IPS-20b (cell line): ENCODE measurements around the gene WFIKKN2.
A peak's percentile ranks its signal among the peaks of the same experiment; 100 is the strongest.
"Not testable (repeated sequence)": the region's sequence is repeated elsewhere in the genome, so short reads cannot be mapped to it uniquely, and the experiment has no call there.

Experiments
- H3K27ac ChIP-seq: one replicate; pipeline ENCODE4 v1.5.1; 2013; ENCODE audit warnings: low read length
- H3K27me3 ChIP-seq: 2 replicates; pipeline ENCODE4 v1.6.1; 2013; ENCODE audit warnings: mild to moderate bottlenecking, low read length, inconsistent platforms; ENCODE audit not compliant: insufficient read depth
- H3K36me3 ChIP-seq: 2 replicates; pipeline ENCODE4 v1.6.1; 2013; ENCODE audit warnings: low read depth, mild to moderate bottlenecking, inconsistent platforms, low read length, moderate library complexity; ENCODE audit not compliant: insufficient read depth
- H3K4me1 ChIP-seq: 2 replicates; pipeline ENCODE4 v1.6.1; 2013; ENCODE audit warnings: mild to moderate bottlenecking, control low read depth, inconsistent platforms, low read length, moderate library complexity; ENCODE audit not compliant: insufficient read depth
- H3K4me3 ChIP-seq: 2 replicates; pipeline ENCODE4 v1.5.1; 2013; ENCODE audit warnings: mild to moderate bottlenecking, low read length, inconsistent platforms
- H3K9ac ChIP-seq: 2 replicates; pipeline ENCODE4 v1.6.1; 2013; ENCODE audit warnings: low read depth, mild to moderate bottlenecking, inconsistent platforms, low read length, moderate library complexity
- H3K9me3 ChIP-seq: 2 replicates; pipeline ENCODE4 v1.6.1; 2013; ENCODE audit warnings: mild to moderate bottlenecking, low read depth, low read length, inconsistent platforms; ENCODE audit not compliant: insufficient read depth

WFIKKN2 gene

DNA sequence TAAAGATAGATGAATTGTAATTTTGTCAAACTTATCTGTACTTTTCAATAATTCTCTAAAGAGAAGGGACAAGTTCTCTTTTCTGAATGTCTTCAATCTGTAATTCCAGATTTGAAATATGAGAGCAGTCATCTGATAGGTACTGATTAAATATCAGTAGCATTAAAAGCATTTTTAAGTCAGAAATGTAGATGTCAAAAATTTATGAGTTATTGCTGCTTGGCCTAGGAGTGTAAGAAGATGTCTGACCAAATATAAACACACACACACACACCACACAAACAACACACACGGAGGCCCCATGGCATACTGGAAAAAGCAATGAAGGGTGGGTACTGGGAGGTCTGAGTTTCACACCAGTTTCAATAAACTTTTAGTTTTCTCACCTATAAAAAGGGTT is 33.2 kb downstream of the WFIKKN2 start:
- H3K4me3 ChIP-seq, result peak overlapping the region; percentile 96
- no peak overlapping the region for H3K27ac ChIP-seq
- no peaks in the 10 kb centered on the region for H3K27me3 ChIP-seq
- no peaks in the 10 kb centered on the region for H3K9me3 ChIP-seq
- H3K36me3 ChIP-seq, result peaks cover 2% of the 10 kb centered on the region; the same call in 1 of the 2 replicates
- peaks cover 11% of the 10 kb centered on the region; the same call in 1 of the 2 replicates for H3K4me1 ChIP-seq
- H3K9ac ChIP-seq, result peak overlapping the region; percentile 90; the same call in 1 of the 2 replicates

DNA sequence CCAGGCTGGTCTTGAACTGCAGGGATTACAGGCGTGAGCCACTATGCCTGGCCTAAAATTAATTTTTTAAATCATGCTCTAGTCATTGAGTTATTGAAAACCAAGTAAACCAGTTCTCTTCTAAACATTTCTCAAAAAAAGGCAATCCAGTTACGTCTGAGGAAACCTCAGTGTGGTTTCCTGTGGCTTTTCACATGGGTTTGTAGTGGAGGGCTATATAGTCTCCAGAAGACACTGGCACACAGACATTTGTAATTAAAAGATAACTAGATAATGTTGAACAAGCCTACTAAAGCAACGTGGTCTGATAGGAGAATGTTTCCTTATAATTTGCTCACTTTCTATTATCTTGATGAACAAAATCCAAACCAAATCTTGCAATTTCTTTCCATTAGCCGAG is 36.0 kb downstream of the WFIKKN2 start:
- H3K27me3 ChIP-seq, result no peaks in the 10 kb centered on the region
- no peak overlapping the region for H3K9ac ChIP-seq
- no peak overlapping the region for H3K4me3 ChIP-seq
- H3K27ac ChIP-seq, result no peak overlapping the region
- H3K9me3 ChIP-seq, result no peaks in the 10 kb centered on the region
- H3K4me1 ChIP-seq, result peaks cover 5% of the 10 kb centered on the region; the same call in 1 of the 2 replicates
- no peaks in the 10 kb centered on the region for H3K36me3 ChIP-seq

DNA sequence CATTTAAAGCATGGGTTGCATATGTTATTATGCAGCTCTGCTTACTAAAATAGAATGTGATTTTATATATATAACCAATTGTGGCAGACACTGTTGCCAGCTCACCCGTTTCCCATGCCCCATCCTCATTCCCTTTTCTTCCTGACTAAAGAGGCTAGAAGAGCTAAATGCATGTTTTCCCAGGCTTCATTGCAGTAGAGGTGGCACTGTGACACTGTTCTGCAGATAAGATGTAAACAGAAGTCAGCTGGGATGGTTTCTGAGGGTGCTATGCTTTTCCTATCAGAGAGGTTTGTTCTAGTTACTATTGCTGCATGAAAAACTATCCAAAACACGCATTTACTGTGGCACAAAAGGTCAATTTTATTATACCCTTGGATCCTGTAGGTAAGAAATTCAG is 36.5 kb downstream of the WFIKKN2 start:
- H3K4me3 ChIP-seq, result no peak overlapping the region
- peaks cover 5% of the 10 kb centered on the region; the same call in 1 of the 2 replicates for H3K4me1 ChIP-seq
- H3K36me3 ChIP-seq, result no peaks in the 10 kb centered on the region
- H3K9me3 ChIP-seq, result no peaks in the 10 kb centered on the region
- H3K27ac ChIP-seq, result no peak overlapping the region
- no peaks in the 10 kb centered on the region for H3K27me3 ChIP-seq
- no peak overlapping the region for H3K9ac ChIP-seq

DNA sequence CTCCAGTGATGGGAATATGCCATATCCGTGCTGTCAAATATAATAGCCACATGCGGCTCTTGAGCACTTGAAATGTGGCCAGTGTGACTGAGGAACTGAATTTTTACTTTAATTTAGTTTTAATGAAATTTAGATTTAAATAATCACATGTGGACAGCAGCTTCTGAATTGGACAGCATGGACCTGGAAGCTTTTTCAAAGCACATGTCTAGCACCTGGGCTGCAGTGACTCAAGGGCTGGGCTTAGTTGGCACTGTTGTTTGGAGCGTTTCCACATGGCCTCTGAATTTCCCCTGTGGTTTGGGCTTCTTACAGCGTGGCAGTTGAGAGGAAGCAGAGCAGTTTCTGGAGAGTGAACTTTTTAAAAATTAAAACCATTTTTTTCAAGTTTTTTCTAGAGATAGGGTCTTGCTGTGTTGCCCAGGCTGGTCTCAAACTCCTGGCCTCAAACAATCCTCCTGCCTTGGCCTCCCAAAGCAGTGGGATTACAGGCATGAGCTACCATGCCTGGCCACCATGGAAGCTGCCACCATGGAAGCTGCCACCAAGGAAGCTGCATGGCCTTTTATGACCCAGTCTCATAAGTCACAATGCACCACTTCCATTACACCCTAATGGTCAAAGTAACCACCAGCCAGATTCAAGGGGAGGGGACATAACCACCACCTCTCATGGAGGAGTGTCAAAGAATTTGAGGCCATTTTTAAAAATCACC is 37.5 kb downstream of the WFIKKN2 start:
- Histone ChIP-seq H3K27me3 (no peaks in the 10 kb centered on the region), H3K36me3 (no peaks in the 10 kb centered on the region), H3K9me3 (no peaks in the 10 kb centered on the region), H3K4me3 (no peak overlapping the region), H3K4me1 (peaks cover 5% of the 10 kb centered on the region; the same call in 1 of the 2 replicates), H3K9ac (no peak overlapping the region), H3K27ac (no peak overlapping the region)

DNA sequence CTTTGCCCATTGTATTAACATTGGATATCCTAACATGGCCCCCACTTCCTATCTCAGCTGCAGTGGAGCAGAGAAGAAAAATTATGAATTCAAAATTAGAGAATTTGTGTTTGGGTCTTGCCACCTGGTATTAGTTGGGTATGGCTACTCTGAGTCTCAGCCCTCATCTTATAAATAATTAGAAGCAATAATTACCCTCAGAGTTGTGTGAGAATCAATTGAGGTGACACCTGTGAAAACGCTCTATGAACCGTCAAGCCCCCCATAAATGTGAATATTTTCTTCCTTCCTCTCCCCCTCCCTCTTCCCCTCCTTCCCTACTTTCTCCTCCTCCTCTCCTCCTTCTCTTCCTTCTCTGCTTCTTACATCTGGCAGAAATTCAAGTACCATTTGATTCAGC is 39.7 kb downstream of the WFIKKN2 start:
- no peak overlapping the region for H3K27ac ChIP-seq
- no peak overlapping the region for H3K4me3 ChIP-seq
- no peaks in the 10 kb centered on the region for H3K36me3 ChIP-seq
- H3K9me3 ChIP-seq, result peaks cover 2% of the 10 kb centered on the region; the same call in 1 of the 2 replicates
- H3K4me1 ChIP-seq, result no peaks in the 10 kb centered on the region
- H3K27me3 ChIP-seq, result no peaks in the 10 kb centered on the region
- H3K9ac ChIP-seq, result no peak overlapping the region

DNA sequence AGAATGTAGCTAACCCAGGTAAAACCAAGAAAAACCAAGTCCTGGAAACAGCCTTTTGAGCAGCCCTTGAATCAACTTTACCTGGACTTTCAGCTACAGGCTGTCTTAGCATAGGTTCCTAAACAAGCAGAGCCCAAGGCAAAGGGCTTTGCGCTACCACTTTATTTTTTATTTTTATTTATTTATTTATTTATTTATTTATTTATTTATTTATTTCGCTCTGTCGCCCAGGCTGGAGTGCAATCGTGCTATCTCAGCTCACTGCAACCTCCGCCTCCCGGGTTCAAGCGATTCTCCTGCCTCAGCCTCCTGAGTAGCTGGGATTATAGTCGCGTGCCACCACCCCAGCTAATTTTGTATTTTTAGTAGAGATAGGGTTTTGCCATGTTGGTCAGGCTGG is 41.7 kb downstream of the WFIKKN2 start:
- not testable (repeated sequence) for H3K27me3 ChIP-seq, H3K4me3 ChIP-seq, H3K27ac ChIP-seq, H3K36me3 ChIP-seq, H3K9ac ChIP-seq, H3K4me1 ChIP-seq, H3K9me3 ChIP-seq

DNA sequence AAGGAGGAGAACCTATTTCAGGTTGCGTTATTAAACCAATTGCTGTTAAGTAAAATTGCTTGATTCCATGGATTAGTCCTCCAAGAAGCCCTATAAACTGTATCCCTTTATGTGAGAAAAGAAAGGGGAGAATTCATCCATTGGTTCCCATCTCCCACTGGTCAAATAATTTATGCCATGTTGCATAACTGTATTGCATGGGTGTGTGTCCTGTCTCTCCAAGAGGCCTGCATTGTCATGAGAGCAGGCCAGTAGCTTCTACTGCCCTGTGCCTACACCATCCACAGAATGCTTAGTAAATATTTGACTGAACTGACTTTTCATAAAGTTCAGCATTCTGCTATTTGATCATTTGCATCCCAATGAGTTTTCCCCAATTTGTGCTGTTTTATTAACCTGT is 42.5 kb downstream of the WFIKKN2 start:
- H3K27me3 ChIP-seq, result no peaks in the 10 kb centered on the region
- no peak overlapping the region for H3K27ac ChIP-seq
- no peaks in the 10 kb centered on the region for H3K4me1 ChIP-seq
- no peaks in the 10 kb centered on the region for H3K36me3 ChIP-seq
- H3K9me3 ChIP-seq, result peaks cover 4% of the 10 kb centered on the region; the same call in 1 of the 2 replicates
- H3K4me3 ChIP-seq, result no peak overlapping the region
- H3K9ac ChIP-seq, result no peak overlapping the region

DNA sequence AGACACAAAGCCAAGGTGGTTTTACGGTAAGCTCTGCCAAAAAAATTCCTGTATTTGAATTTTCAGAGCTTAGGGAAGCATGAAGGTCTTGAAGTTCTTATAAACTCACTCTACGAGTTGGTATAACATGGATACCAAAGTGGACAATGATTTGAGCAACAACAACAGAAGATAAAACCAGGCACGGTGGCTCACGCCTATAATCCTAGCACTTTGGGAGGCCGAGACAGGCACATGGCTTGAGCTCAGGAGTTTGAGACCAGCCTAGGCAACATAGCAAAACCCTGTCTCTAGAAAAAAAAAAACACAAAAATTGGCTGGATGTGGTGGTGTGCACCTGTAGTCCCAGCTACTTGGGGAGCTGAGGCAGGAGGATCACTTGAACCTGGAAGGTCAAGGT is 43.7 kb downstream of the WFIKKN2 start:
- Histone ChIP-seq H3K9me3 (peaks cover 4% of the 10 kb centered on the region; the same call in 1 of the 2 replicates), H3K9ac (no peak overlapping the region), H3K27ac (no peak overlapping the region), H3K4me1 (no peaks in the 10 kb centered on the region), H3K27me3 (no peaks in the 10 kb centered on the region), H3K4me3 (no peak overlapping the region), H3K36me3 (no peaks in the 10 kb centered on the region)

DNA sequence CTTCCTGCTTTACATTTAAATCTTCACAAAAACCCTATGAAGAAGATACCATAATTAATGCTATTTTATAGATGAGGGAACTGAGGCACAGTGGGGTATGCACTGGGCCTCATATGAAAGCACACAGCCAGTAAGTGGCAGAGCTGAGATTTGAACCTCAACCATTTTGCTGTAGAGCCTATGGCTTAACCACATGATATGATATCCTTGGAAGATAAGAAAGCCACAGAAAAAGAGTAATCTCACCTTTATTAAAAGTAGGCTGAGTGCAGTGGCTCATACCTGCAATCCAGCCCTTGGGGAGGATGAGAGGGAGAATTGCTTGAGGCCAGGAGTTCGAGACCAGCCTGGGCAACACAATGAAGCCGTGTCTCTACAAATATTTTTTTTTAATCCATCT is 45.8 kb downstream of the WFIKKN2 start:
- no peaks in the 10 kb centered on the region for H3K36me3 ChIP-seq
- H3K4me1 ChIP-seq, result no peaks in the 10 kb centered on the region
- H3K9me3 ChIP-seq, result peaks cover 4% of the 10 kb centered on the region; the same call in 1 of the 2 replicates
- no peaks in the 10 kb centered on the region for H3K27me3 ChIP-seq
- H3K27ac ChIP-seq, result no peak overlapping the region
- no peak overlapping the region for H3K9ac ChIP-seq
- no peak overlapping the region for H3K4me3 ChIP-seq

DNA sequence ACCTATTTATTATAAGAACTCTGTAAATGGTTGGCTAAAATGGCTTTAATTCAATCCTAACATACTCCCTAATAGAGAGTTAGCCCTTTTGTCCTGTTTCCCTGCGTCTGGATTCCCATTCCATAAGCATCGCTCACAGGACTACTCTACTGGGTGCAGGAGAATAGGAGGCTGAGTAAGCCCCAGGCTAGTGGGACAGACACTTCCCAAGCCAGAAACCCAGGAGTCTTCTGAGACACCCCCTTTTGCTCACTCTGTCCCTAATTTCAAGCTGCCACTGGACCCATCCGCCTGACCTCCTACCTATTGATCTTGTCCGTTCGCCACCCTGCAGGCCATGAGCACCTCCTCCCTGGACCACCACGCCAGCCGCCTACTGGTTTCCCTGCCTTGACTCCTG is 47.5 kb downstream of the WFIKKN2 start:
- no peak overlapping the region for H3K9ac ChIP-seq
- H3K9me3 ChIP-seq, result peaks cover 4% of the 10 kb centered on the region; the same call in 1 of the 2 replicates
- H3K27ac ChIP-seq, result no peak overlapping the region

DNA sequence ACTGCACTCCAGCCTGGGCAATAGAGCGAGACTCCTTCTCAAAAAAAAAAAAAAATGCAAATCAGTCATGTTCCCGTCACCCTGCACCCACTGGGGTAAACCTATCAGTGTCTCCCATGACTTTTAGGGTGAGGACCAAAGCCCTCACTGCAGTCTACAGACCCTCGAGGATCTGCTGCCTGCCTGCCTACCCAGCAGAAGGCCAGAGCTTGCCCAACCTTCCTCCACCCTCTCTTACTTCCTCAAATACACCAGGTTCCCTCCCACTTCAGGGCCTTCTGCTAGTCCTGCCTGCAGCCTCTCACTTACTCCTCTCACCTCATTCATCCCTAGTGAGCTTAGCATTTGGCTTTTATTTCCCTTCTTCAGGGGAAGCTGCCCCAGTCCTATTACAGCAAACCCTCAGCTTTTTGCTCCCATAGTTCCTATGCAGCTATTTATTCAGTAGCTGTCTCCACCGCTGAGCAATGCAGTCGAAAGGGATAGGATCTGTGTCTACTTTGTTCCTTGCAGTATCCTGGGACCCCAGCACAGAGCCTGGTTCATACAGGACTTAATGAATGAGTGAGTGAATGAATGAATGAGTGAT is 48.6 kb downstream of the WFIKKN2 start:
- Histone ChIP-seq H3K4me1 (no peaks in the 10 kb centered on the region), H3K9me3 (peaks cover 4% of the 10 kb centered on the region; the same call in 1 of the 2 replicates), H3K4me3 (no peak overlapping the region), H3K36me3 (no peaks in the 10 kb centered on the region), H3K27ac (no peak overlapping the region), H3K9ac (no peak overlapping the region), H3K27me3 (no peaks in the 10 kb centered on the region)

More for the DNA sequence above, 47.5 kb downstream of the WFIKKN2 start:
- Histone ChIP-seq H3K36me3 (no peaks in the 10 kb centered on the region), H3K4me3 (no peak overlapping the region), H3K4me1 (no peaks in the 10 kb centered on the region), H3K27me3 (no peaks in the 10 kb centered on the region)
